Measurements from ENCODE around the gene PITX2. TPM values are rescaled to one million over a fixed set of nuclear protein-coding genes. Genes with fewer than 3 reads are reported as not detected.

Gene PITX2
- total and polyA plus RNA-seq, 10 donors = 0.12 TPM; not detected in 9

GRCh38 chr4:110627977-110628662 is 5.2 kb upstream of the PITX2 start:
- no peak for DNase-seq
- no peak for TF ChIP-seq CTCF (IDR thresholded peaks at IDR 0.05 in 8 of 11, conservative IDR thresholded peaks at IDR 0.05 in 3 of 11)
- no peak for TF ChIP-seq POLR2AphosphoS5 (IDR thresholded peaks at IDR 0.05)
- no peak for TF ChIP-seq POLR2A (IDR thresholded peaks at IDR 0.05)
- no peaks in the 10 kb centered on the region for H3K36me3 ChIP-seq
- intact Hi-C loops (cut with DNase I; ENCODE audit: low total_unique reads) = no loop called here
- peaks cover 16 to 100% (median 100%) of the 10 kb centered on the region in 7 donors for H3K27me3 ChIP-seq (replicated peaks in 1 of 7)
- H3K4me1 ChIP-seq = peaks cover 7 to 28% (median 17%) of the 10 kb centered on the region in 6 donors
- no peaks in the 10 kb centered on the region for H3K9me3 ChIP-seq
- 11 to 15% (median 12%) methylated on average over 11 of the region's 11 CpGs for WGBS, 5 donors
- no peak overlapping the region for H3K27ac ChIP-seq
- peak overlapping the region in 1 of 8 donors; percentile 11 for H3K4me3 ChIP-seq

GRCh38 chr4:110626532-110627153 is 3.8 kb upstream of the PITX2 start:
- H3K27me3 ChIP-seq (replicated peaks in 1 of 7) = peaks cover 12 to 100% (median 100%) of the 10 kb centered on the region in 7 donors

GRCh38 chr4:110625576-110626257 is 2.8 kb upstream of the PITX2 start:
- Histone ChIP-seq H3K27me3 (replicated peaks in 1 of 7) (peaks cover 13 to 100% (median 100%) of the 10 kb centered on the region in 7 donors), H3K4me3 (no peak overlapping the region), H3K36me3 (no peaks in the 10 kb centered on the region), H3K4me1 (peaks cover 19 to 30% (median 25%) of the 10 kb centered on the region in 6 donors), H3K9me3 (no peaks in the 10 kb centered on the region), H3K27ac (no peak overlapping the region)
- intact Hi-C loops (cut with DNase I; ENCODE audit: low total_unique reads) = no loop called here
- 6 to 9% (median 7%) methylated on average over 9 of the region's 9 CpGs for WGBS, 5 donors
- no peak for TF ChIP-seq POLR2A (IDR thresholded peaks at IDR 0.05)
- no peak for TF ChIP-seq CTCF (IDR thresholded peaks at IDR 0.05 in 8 of 11, conservative IDR thresholded peaks at IDR 0.05 in 3 of 11)
- TF ChIP-seq POLR2AphosphoS5 (IDR thresholded peaks at IDR 0.05) = no peak
- DNase-seq = no peak

More at GRCh38 chr4:110626532-110627153, 3.8 kb upstream of the PITX2 start:
- H3K4me3 ChIP-seq = no peak overlapping the region
- peaks cover 14 to 30% (median 22%) of the 10 kb centered on the region in 6 donors for H3K4me1 ChIP-seq
- WGBS, 5 donors = 6 to 22% (median 12%) methylated on average over 13 of the region's 13 CpGs
- H3K36me3 ChIP-seq = no peaks in the 10 kb centered on the region
- intact Hi-C loops (cut with DNase I; ENCODE audit: low total_unique reads) = no loop called here
- TF ChIP-seq CTCF (IDR thresholded peaks at IDR 0.05 in 8 of 11, conservative IDR thresholded peaks at IDR 0.05 in 3 of 11) (no peak), POLR2A (IDR thresholded peaks at IDR 0.05) (no peak), POLR2AphosphoS5 (IDR thresholded peaks at IDR 0.05) (no peak)
- no peak overlapping the region for H3K27ac ChIP-seq
- DNase-seq = no peak
- no peaks in the 10 kb centered on the region for H3K9me3 ChIP-seq

All from spleen (tissue), 11 donors.